Subcutaneous adipose tissue (tissue), 4 donors: ENCODE results near the gene CUL3. TPM values are rescaled to one million over a fixed set of nuclear protein-coding genes. Genes with fewer than 3 reads are reported as not detected.

Source experiments
- CTCF ChIP-seq: fragments of 450-650 bp; IDR thresholded peaks from one replicate; pipeline ENCODE4 v1.5.1; 2016; ENCODE audit warnings: low read depth, mild to moderate bottlenecking, control low read depth, antibody characterized with exemption, moderate library complexity
- total RNA-seq, 4 donors: library from RNA; depleted of rRNA; stranded (reverse); fragments of >200 nt; gene quantifications; one replicate each; pipeline ENCODE4 v1.1.0, GENCODE V29; 2016

Gene CUL3
- total RNA-seq, 4 donors from 2014 or later = 56.1 to 102 (median 67.6) TPM

DNA sequence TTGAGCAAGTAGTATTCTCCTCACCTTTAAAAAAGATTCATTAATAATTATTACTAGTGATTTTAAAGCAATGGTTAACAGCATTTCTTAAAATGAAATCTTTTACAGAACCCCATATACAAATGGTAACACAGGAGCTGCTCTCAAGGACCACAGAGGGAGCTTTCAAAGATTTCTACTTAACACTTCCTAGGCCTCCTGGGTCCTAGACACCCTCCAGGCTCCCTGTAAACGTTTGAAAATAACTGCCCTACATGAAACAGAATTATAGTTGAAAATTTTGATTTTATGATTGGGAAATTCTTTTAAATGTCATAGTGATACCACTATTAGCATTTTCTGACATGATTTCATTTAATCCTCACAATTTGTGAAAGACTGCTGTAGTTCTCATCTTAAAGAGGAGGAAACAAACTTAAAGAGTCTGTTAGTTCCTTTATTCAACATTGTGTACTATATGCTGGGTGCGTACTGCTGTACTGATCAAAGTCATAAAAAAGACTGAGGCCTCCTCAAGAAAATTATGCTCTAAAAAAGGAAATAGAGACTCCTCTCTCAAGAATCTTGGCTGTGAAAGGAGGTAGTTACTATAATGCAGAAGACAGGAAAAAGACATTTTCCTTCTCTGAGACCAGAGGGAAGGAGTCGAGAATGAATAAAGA, 10.6 kb downstream of the CUL3 start:
- no peak for TF ChIP-seq CTCF

DNA sequence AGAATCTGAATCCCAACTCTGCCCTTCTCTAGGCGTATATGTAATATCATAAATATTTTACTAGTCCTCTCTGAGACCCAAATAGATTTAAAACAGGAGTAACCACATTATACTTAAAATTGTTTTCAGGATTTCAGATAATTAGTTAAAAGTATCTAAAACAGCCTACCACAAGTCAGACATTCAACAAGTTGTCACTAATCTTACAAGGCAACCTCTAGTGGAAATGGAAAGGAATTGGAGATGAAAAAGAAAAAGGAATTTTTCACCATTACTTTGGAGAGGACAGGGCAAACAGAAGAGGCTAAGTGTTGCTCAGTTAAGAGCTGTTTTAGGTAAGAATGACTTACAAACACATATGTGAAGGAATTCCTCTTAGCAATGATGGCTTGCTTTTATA, 11.4 kb downstream of the CUL3 start:
- TF ChIP-seq CTCF = no peak

DNA sequence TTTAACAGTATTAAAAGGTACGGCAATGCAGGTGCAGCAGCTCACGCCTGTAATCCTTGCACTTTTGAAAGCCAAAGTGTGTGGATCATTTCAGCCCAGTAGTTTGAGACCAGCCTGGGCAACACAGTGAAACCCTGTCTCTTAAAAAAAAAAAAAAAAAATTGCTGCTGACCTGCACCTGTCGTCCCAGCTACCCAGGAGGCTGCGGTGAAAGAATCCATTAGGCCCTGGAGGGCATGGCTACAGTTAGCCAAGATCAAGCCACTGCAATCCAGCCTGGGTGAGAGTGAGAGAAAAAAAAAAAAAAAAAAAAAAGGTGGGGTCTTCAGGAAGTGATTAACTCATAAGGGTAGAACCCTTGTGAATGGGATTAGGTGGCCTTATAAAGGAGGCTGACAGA, 12.8 kb downstream of the CUL3 start:
- TF ChIP-seq CTCF = no peak

GRCh38 chr2:224570328-224570993, 14.7 kb downstream of the CUL3 start:
- TF ChIP-seq CTCF = no peak

GRCh38 chr2:224569654-224570053, 15.5 kb downstream of the CUL3 start:
- no peak for TF ChIP-seq CTCF

DNA sequence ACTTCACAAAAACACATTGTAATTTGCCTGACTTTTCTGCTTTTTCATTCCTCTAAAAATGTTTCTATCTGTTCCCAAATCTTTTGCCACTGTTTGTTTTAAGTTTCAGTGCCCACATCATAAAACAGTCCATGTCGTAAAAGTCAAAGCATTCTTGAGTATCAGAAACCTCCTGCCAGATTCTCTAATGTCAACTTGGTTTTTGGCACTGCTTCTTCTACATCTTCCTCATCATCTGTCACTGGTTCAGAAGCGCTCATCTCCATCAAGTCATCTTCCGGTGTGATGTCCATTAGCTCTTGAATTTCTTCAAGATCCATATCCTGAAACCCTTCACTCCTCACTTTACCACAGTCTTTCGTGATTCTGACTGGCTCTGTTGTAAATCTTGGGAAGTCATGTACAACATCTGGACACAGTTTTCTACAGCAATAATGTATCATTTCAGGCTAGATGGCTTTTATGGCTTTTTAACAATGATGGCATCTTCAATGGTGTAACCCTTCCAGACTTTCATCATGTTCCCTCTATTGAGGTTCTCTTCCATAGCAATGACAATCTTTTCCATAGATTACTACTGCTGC, 19.6 kb downstream of the CUL3 start:
- TF ChIP-seq CTCF = no peak

DNA sequence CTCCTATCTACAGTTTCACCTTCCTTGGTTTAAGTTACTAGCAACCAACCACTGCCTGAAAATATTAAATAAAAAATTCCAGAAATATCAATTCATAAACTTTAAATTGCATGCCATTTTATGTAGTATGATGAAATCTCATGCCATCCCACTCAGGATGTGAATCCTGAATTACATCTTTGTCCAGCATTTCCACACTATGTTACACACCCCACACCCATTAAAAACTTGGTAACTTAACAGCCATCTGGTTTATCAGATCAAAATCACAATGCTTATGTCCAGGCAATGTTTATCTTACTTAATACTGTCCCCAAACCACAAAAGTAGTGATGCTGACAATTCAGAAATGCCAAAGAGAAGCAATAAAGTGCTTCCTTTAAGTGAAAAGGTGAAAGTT, 21.6 kb downstream of the CUL3 start:
- TF ChIP-seq CTCF = no peak
